NAMALWA (cell line): ENCODE measurements around the gene RPS6KL1.
A peak's percentile ranks its signal among the peaks of the same experiment; 100 is the strongest.

ENCODE experiments used
- DNase-seq: peaks from one replicate; pipeline ENCODE4 v3.0.0-alpha.2; 2015; ENCODE audit warnings: low spot score

Gene RPS6KL1

DNA sequence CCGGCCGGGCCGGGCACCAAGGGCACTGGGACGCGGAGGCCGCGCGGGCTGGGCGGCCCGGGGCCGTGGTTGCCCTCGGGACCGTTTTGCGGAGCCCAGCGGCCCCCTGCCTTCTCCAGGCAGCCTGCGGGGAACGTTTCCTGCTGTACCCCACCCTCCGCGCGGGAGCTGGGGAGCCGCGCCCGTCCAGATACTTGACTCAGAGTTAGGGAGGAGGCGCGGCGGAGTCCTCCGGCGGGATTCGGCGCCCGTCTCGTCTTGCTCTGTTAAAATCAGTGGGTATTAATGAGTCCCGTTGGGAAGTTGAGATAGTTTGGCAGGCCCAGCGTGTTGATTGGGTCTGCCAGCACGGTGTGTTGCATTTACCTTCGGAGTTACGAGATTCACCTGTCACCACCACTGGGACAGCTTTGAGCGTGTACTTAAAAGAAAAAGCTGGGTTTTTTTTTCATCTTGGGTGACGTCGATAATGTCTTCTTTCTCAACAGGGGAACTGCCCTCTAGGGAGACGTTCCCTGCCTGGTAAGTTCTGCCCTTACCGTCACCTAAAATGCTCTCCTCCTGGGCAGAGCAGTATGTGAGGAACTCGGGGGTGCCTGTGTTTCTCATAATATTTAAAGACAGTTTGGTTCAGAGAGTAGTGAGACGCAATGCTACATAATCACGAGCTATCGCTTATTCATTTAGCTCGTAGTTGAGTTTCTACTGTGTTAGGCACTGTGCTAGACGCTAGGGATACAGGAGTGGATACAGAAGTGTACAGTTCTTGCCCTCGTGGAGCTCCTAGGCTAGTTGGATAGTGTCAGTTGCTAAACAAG is 40.7 kb downstream of the RPS6KL1 start:
- peak; percentile 54 for DNase-seq

DNA sequence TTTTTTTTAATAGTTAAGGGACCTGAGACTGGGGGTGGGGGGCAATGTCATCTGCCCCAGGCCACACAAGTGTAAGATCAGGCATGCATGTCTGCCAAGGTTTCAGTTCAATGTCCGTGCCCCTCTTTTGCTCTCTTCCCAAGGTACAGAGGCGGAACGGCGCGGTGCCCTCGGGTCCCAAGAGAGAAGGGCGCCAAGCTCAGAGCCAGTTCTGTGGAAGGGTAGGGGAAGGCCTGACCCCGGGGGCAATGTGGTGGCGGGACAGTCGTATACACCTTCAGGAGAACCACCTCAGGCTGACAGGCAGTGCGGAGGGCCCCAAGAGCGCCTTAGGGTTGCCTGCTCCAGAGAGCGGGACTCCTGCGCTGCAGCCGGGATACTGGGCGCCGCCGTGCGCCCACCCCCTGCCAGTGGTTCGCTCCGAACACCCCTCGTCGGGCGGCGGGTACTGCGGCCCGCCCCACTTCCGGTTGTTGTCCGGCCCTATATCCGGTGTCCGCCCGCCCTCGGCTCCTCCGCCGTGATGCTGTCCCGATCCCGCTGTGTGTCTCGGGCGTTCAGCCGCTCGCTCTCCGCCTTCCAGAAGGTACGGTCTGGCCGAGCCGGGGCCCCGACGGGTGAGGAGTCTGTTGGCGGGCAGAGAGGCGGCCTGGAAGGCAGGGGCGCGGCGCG is 41.5 kb downstream of the RPS6KL1 start, which contains the start of gene DLST:
Gene DLST (plus strand): TSS at position 486 of the 672 bp plus-strand sequence. CDS start 38 bp downstream, at position 524.
- peak; percentile 73 for DNase-seq

DNA sequence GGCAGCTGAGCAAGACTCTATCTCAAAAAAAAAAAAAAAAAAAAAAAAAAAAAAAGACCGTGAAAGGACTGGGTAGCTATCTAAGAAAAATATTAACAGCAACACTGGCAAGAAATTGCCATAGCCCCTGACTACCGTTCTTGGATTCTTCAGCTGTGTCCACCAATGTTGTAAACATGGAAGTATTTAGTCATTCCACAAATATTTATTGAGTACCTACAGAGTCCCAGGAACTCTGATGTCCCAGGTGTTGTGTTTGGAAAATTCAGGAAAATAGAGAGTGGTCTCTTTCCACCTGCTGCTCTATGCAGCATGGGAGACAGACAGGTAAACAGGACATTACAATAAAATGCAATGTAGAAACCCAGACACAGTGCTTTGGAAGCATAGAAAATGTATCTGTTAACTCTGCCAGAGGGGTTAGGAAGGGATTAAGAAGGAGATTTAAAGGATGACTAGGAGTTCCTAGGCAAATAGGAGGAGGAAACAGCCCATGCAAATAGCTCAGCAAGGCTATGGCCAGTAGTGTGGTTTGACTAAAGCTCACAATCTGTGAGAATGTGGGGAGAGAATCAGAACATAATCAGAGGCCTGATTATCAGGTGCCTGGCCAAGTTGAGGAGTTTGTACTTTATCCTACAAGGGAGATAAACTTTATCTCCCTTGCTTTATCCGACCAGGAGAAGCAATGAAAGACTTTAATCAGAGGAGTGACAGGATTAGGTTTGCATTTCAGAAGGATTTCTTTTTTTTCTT is 43.5 kb downstream of the RPS6KL1 start:
- DNase-seq, result no peak

DNA sequence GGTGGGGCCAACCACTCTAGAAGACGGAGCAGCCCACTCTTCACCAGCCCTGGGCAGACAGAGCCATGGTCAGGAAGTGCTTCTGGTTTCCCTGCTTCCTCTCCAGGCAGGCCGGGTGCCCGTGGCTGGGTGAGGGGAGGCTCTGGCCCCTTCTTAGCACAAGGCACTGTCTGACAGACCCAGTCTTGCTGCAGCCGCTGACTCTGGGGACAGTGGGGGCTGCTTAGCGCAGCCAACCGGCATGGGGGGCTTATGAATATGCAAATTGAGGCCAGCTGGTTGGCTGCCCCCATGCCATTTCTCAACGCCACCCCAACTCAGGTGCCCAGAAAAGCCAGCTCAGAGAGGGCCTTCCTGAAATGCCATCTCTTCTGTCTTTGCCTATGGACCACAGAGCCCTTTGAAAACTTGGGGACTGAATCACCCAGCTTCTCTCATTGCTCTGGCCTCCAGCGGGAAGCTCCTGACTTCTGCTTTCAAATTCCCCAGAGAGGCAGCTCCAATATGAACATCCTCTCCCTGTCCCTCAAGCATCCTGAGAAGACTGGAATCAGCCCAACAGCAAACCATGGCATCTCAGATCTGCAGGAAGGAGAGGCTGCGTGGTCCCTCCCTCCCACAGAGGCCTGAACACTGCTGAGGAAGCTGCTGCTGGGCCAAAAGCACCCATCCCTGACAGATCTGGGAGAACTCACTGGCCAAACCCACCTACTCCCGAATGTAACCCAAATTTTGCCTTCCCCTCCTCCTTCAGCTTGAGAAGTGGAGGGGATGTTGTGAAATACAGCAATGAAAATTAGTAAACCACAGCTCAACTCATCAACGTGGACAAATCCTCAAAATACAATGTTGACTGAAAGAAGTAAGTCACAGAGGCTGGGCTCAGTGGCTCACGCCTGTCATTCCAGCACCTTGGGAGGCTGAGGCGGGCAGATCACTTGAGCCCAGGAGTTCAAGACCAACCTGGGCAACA is 46.8 kb downstream of the RPS6KL1 start, which contains the start of gene PROX2:
Gene PROX2 (minus strand): TSS at position 205 of the 973 bp plus-strand sequence. CDS start 12,311 bp downstream, outside the sequence.
- peak; percentile 35 for DNase-seq

DNA sequence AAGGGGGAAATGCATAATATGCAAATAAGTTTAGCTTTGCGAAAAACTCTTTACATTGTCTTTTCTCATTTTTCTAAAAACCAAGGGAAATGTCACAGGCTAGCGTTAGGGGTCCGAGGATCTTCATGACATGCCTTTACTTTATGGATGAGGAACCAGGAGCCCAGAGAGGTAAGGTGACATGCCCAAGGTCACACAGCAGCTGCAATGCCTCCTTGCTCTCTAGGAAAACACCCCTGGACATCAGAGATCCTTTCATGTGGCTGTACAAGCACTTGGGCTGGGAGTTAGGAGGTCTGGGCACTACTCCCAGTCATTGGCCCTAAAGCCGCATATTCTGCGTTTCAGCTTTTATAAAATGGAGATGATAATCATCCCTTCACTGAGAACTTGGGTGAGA is 47.9 kb downstream of the RPS6KL1 start:
- DNase-seq, result no peak

DNA sequence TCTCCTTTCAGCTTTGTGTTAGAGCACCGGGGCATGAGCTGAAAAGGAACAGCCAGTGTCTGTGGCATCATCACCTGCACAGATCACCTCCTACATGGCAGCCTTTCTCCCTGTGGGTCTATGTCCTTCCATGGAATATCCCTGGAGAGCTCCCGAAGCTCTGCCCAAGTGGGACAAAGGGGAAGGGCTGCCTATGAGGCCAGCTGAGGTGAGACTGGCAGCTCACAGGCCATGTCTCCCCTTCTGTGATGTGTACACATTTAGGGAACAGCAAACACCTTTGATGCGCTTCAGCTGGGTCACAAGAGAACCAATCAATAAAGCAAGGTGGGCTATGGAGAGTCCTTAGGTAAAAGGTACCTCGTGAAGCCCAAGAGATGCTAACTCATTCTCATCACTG is 51.2 kb downstream of the RPS6KL1 start:
- DNase-seq, result no peak

DNA sequence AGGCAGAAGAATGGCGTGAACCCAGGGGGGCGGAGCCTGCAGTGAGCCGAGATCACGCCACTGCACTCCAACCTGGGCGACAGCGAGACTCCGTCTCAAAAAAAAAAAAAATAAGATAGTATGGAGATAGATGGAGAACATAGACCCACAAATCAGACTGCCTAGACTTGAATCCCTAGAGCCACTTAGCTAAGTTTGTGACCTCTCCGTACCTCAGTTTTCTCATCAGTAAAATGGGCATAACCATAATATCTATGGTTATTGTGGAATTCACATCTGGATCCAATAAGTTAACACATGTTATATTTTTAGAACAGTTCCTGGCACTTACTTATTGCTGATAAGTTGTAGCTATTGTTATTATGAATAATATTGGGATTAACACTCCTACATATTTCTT is 54.3 kb downstream of the RPS6KL1 start:
- DNase-seq, result no peak

DNA sequence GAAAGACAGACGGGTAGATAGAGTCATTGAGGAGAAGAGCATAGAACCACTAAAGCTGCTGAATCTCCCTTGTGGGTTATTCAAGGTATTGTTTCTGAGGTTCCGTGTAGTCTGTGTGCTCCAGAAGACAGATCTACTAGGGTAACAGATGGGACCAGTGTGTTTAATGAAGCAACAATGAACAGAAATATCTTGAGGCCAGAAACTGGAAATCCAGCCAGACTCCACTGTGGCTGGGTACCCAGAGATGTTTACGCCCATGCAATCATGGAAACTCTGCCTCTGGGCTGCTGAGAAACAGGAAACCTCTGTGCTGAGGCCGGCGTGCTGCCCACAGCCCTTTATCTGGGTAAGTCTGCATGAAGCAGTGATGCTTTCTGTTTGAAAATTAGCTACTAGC is 55.4 kb downstream of the RPS6KL1 start:
- DNase-seq, result no peak

DNA sequence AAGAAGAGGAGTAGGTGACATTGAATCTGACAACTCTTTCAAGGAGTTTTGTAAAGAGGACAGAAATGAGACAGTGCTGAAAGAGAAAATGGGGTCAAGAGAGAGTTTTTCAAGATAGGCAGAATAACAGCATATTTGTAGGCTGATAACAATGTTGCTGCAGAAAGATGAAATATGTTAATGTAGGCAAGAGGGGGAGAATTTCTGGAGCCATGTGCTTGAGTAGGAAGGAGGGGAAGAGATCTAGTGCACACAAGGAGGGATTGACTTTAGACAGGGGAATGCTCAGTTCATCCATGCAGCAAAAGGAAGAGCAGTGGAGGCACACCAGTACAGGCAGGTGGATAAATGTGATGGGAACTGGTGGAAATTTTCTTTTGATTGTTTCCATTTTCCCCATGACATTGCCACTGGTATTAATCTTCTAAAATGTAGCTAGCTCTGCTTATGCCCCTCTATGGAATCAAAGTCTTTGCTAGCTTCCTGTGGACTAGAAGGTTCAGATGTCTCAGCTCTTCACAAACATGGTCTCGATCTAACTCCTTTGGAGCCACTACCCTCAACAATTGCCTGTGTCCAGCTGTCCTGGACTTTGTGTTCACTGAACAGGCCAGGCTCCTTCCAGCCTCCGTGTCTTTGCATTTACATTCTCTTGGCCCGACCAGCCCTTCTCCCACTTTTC is 56.2 kb downstream of the RPS6KL1 start:
- DNase-seq, result no peak

DNA sequence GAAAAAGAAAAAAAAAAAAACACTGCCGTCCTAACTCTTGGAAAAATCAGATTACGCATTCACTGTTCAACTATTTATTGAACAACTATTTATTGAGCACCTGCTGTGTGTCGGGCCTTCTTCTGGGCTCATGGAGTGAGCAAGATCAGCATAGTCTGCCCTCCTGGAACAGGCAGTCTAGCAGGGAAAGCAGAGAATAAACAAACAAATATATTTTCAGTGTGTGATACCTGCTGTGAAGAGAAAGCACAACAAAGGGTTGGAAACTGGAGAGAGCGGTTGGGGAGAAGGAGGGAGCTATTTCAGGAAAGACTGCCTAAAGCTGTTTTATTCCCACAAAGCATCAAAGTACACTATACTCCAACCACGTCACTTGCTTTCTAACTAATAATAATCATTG is 57.9 kb downstream of the RPS6KL1 start:
- no peak for DNase-seq

DNA sequence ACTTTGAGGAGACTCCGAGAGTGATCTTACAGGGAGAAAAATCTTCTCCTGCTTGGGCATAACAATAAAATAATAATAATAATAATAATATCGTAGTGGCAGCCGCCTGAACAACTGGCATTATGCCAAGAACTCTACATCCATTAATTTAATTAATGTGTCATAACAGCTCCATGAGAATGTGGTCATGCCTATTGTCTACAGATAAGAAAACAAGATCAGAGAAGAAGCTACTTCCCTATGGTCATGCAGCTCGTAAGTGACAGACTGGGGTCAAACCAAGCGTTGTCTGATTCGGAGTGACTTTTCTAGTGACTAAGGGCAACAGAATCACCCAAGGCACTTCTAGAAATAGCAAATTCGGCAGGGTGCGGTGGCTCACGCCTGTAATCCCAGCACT is 58.9 kb downstream of the RPS6KL1 start:
- DNase-seq, result no peak

DNA sequence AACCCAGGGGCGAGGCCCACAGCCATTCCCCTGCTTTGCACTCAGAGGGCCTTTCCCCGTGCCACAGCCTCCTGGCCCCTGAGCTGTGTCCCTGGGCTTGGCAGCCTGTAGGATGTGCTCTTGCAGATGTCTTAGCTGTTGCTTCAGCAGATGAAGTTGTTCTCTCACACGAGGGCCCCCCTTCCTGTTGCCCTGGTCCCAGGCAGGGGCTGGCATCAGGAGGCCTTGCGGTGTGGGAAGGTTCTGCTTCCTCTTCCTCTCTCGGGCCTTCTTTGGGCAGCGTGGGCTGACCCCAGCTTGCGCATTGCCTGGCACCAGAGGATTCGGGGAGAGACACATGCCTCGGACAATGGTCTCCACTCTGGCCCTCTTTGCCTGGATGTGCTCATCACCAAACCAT is 59.8 kb downstream of the RPS6KL1 start:
- no peak for DNase-seq

DNA sequence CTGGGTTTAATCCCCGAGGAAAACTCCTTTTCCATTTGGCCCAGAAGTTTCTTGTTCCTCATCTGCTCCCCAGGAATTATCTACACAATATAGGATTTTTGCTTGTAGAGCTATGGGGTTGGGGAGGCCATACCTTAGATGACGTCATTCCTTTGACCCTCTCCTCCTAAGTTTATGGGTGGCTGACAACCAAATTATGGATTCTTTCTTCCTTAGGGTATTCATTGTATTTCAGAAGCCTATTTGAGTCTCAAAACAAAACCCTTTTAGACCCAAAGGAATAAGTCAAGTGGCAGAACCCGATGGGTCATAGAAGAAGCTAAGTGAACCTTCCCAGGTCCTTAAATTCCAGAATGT is 61.3 kb downstream of the RPS6KL1 start:
- DNase-seq, result no peak

DNA sequence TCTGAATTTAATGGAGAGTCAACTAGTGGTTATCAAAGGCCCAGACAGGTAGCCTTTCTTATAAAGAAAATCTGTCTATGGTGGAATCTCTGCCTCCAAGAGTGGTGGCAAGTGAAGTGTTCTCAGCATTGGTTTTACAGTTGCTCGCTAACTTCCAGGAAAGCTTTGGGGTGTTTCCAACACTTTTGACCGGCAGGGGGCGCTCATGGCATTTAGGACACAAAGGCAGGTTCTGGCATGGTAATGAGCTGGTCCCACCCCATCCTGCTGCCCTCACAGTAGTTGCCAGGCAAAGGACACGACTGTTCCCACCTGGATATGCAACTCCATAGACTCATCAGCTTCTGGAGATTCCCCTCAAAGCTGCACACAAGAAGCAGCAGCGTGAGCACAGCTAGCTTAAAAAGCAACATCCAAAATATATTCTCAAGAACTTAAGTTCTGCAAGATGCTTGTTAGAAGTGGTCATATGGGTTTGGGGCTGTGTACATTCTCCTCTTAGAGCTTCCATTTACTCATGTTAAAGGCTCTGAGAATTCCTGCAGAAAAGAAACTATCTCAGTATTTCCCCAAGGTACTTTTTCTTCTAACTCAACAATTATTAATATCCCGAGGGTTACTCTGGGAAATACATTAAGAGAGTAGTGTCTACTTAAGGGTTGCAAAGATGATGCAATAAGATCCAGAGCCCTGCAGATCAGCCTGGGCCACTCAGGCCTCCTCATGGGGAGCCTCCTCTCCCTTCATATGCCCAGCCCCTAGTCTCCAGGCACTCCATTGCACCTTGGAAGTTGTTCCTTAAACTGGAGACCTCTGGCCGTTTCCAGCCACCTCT is 61.9 kb downstream of the RPS6KL1 start:
- peak; percentile 80 for DNase-seq

DNA sequence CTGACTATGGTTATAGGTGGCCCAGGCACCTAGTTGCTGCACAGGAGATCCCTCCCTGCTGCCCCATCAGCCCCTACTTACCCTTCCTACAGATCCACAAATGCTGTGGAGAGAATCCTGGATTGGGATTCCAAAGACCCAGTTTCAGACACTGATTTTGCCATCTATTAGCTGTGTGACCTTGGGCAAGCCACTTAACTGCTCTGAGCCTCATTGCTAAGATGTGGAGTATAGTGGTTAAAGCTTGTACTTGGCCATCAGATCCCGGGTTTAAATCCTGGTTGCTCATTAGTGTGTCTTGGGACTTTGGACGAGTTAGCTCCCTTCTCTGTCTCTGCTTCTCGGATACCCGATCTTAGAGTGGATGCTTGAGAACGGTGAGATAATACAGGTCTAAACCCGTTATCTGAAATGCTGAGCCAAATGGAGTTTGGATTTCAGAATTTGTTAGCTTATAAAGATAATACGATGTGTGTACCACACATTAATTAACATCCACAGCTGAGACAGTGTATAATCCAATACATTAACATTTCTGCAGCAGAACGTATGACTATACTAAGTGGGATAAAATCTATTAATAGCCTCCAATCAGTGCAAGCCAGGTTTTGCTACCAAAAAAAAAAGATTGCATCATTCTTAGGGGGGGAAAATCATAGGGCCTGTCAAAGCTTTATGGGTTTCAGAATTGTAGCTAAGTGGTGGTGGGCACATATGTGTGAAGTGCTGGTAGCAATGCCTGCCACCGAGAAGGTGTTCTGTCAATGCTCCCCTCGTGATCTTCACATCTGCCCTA is 63.1 kb downstream of the RPS6KL1 start:
- no peak for DNase-seq

DNA sequence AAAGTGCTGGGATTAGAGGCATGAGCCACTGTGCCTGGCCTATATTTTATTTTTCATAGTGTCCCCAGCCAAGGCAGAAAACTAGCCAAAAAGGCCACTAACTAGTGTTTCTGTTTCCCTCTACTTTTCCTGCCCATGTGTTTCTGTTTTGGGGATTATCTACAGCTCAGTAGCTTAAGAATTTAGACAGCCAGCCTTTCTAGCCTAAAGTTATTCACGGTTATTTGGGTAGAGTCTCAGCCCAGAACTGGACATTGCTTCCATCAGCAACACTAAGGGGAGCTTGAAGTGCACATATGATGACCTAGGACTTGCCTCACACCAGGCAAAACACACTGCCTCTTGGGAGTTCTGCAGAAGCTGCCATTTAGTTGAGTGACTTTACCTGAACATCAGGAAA is 65.0 kb downstream of the RPS6KL1 start:
- no peak for DNase-seq

DNA sequence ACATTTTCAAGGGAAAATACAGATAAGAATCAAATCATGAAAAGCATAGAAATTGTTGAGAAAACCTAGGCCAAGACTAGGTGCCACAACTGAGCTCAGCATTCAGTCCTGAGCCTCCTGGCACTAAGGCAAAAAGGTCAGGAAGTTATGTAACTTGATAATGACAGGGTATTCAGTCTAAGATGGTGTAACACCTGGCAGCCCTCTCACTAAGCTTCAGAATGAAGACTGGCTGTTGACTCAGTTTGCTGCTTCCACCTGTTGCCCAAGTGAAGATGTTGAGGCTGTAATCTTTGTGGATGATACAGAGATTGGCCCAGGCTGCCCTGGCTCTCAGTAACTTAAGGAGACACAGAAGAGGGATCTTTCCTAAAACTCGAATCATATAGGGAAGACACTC is 66.7 kb downstream of the RPS6KL1 start:
- no peak for DNase-seq

DNA sequence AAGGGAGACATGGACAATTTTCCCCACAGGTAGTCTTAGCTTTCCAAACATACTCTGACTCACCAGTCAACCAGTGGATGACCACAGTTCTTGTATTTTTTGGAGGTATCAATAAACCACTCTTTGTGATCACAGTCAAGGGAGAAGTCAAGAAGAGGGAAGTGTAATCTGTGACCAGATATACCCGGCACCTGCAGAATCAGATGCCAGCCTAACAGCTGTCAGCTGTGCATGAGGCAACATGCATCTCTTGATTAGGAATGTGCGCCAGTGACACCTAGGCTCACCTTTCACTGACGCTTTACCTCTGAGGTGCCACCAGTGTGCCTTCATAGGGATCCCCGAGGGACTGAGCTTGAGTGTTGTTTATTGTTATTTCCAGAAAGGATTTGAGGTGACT is 67.1 kb downstream of the RPS6KL1 start:
- DNase-seq, result peak; percentile 28

DNA sequence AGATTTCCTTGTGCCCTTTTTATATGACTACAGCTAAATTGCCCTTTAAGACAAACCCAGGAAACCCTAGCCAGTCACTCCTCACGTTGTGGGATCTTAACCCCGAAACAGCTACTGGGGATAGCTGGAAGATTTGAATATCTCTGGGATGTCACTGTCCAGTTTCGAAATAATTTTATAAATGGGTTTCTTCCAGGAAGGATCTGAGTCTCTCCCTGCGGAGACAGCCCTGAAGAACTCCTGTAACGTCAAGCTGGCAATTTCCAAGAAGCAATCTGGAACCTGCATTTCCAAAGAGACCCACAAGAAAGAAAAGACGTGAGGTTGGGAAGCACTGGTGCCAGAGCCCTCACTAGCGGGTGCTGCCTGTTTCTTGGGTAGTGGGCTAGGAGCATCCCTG is 68.0 kb downstream of the RPS6KL1 start:
- DNase-seq, result no peak
